Activated naive CD8-positive, alpha-beta T cell treated with anti-CD3 and anti-CD28 coated beads, Interleukin-2, amount 50 U/mL, for 16 hours (primary cell): ENCODE measurements around the gene FPGS.
"Not testable (repeated sequence)": the region's sequence is repeated elsewhere in the genome, so short reads cannot be mapped to it uniquely, and the experiment has no call there.

Source experiments
- DNase-seq: peaks from one replicate; pipeline ENCODE4 v3.0.0-alpha.2; 2020; ENCODE audit warnings: low read depth, low spot score

FPGS gene

DNA sequence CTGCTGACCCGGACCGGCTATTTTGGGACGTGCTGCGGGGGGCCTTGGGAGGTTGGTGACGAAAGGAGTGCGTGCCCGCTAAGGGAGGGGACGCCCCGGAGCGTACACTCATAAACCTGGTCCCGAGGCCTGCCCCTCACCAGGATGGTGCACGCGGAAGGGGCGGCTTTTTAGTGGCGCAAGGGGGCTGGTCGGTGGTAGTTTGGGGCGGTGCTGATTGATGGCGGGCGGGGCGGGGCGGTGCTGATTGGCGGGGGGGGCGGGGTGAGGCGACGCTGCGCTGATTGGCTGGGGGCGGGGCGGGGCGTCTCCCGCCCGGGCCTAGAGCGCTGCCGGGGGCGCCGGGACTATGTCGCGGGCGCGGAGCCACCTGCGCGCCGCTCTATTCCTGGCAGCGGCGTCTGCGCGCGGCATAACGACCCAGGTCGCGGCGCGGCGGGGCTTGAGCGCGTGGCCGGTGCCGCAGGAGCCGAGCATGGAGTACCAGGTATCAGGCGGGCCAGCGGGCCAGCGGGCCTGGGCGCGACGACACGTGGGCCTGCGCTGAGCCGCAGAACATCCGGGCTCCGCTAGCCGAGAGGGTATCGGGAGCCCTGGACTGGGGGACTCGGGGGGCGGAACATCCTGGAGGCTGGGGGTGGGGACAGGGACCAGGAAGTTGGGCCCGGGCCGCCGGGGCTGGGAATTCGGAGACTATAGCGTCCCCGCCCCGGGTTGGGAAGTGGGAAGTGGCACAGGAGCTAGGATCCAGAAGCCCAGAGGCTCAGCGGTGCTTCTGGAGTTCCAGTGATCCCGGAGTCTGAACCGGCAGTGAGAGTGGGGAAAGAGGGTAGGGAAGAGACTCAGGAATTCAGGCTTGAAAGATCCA, at the start of gene FPGS:
FPGS (plus strand) TSS at position 307 of the 868 bp plus-strand sequence; CDS start at position 350, 43 bp downstream.
- DNase-seq = peak; percentile 63

DNA sequence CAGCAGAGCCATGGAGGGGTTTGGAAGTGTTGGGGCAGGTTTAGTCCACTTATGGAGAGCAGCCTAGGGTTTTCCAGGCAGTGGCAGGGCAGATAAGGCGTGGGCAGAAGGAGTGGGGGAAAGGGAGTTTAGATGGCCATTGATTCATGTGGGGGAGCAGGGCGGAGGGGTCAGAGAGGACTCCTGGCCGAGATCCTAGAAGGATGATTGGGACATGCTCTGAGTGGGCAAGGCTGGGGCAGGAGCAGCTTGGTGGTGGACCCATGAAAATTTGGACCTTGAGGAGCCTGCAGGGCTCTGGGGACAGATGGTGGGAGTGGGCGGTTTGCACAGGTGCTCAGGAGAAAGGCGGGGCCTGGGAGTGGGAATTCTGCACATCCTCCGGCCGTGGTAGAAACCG, 49.5 kb upstream of the FPGS start:
- DNase-seq = no peak

DNA sequence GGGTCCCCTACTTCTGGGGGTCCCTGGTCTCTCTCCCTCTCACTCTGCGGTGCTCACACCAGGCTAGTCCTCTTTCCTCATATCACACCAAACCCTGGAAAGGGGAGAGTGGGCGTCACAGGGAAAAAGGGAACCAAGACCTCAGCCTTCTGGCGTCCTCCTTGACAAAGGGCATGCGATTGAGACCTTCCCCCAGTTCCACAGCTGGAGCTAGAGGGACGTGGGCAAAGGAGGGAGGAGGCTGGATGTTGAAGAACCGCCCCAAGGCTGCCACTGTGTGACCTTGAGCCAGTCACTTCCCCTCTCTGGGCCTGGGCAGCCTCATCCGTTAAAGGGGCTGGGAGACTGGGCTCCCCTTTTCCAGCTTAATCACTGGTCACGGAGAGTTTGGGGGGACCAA, 49.1 kb upstream of the FPGS start:
- no peak for DNase-seq

GRCh38 chr9:127754099-127755060, 48.3 kb upstream of the FPGS start:
- no peak for DNase-seq

DNA sequence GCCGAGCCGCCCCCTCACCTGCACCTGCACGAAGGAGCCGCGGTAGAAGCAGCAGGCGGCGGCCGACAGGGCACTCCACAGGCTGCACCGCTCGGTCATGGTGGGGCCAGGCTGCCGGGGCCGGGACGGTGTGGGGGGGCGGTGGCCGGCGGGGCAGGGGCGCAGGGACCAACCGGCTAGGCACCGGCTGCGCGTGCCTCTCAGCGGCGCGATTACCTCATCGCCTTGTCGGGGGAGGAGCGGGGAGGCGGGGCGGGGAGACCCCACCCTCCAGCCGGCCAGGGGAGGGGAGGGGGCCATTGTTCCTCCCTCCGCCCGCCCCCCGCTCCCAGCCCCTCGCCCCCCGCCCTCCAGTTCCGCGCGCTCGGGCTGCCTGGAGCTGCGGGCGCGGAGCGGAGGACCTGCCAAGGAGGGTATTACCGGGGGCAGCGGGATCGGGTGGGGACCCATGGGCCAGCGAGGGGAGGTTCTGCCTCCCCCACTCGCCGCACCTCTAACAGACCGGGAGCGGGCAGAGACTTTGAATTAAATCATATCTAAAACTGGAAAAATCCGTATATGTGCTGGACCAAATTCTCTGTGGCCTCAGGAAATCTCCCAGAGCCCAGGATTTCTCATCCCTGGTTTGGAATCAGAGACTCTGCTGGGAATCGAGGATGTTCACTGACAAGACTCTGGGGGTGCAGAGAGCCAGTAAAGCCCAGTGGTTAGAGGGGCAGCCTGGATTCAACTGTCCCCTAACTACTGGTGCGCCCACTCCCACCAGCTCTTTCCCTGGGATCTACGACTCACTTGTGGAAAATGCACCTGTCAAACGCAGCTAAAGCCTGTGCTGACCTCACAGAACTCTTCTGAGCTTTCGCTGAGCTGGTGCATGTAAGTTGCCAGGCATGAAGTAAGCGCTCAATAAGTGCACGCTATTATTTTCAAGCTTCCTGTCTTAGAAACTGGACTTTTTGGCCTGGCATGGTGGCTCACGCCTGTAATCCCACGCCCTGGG, 47.3 kb upstream of the FPGS start:
- DNase-seq = no peak

DNA sequence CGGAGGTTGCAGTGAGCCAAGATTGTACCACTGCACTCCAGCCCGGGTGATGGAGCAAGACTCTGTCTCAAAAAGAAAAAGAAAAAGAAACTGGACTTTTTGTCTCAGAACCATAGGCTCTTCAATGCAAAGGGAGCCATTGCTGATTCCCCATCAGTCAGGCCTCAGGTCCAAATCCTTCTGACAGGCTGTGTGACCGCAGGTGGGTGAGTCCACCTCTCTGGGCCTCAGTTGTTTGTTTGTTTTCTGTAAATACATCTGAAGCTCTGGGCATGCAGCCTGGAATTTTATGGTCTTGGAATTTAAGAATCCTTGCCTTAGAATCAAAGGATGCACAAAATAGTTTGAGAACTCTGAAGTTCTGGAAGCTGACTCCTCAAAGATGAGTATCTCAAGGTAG, 46.4 kb upstream of the FPGS start:
- no peak for DNase-seq

DNA sequence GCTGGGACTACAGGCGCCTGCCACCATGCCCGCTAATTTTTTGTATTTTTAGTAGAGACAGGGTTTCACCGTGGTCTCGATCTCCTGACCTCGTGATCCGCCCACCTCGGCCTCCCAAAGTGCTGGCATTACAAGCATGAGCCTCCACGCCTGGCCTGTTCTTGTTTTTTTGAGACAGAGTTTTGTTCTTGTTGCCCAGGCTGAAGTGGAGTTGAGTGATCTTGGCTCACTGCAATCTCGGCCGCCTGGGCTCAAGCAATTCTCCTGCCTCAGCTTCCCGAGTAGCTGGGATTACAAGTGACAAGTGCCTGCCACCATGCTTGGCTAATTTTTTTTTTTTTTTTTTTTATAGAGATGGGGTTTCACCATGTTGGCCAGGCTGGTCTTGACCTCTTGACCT, 45.9 kb upstream of the FPGS start:
- DNase-seq = not testable (repeated sequence)

- DNase-seq = no peak
These were observed 43.8 kb upstream of the FPGS start for GRCh38 chr9:127758843-127759242.

DNA sequence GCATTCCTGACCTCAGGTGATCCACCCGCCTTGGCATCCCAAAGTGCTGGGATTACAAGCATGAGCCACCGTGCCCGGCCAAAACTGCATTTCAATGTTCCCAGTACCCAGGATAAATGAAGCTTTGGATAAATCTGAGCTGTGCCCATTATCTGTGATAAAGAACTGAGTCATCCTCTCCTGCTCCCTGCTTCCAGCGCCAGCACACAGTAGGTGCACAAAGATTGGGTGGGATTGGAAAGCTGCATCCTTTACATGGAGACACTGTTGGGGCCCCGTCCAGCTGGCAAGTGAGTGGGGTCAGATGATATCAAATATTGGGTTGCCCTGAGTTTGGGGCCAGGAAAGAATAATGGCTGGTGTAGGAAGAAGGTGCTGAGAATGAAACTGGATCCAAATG, 41.6 kb upstream of the FPGS start:
- DNase-seq = no peak

DNA sequence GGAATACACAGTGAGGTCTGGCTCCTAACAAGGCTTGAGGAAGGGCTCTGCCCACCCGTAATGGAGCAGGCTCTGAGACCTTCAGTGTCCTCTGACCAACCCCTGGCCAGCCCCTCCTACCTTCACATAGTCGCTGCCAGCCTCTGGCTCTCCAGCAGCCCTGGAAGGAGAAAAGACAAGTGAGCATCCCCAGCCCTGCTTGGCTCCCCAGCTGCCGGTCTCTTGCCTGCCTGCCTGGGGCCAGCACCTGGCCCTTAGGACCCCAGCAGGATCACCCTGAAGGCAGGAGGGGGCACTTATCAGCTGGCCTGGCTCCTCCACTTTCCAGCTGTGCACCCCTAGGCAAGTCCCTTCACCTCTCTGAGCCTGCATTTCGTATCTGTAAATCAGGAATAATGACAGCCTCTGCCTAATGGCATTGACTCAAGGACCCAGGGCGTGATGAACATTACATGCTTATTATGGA, 41.2 kb upstream of the FPGS start:
- no peak for DNase-seq

DNA sequence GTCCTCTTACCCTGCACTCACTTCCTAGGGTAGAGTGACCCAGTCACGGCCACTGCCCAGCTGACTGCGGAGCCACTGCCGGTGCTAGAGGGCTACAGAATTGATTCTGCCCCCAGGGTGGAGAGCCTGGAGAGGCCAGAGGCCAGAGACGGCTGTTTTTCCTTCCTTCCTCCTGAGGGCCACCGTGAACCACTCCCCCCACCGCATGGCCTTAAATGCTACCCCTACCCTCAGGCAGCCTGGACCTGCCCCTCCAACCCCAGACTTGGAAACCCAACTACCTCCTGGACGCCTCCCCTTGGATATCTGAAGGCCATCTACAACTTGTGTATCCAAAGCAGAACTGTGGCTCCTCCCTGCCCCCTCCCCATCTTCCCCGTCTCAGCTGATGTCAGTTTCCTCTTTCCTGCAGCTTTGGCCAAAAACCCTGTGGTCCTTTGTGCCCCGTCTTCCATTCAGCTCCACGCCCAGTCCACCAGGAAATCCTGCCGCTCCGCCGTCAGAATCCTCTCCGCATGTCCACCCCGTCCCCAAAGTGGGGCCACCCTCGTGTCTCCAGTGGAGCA, 40.5 kb upstream of the FPGS start:
- no peak for DNase-seq

- DNase-seq = no peak
These were observed 38.7 kb upstream of the FPGS start for GRCh38 chr9:127763918-127764384.

- no peak for DNase-seq
These were observed 37.3 kb upstream of the FPGS start for GRCh38 chr9:127765418-127765817.

DNA sequence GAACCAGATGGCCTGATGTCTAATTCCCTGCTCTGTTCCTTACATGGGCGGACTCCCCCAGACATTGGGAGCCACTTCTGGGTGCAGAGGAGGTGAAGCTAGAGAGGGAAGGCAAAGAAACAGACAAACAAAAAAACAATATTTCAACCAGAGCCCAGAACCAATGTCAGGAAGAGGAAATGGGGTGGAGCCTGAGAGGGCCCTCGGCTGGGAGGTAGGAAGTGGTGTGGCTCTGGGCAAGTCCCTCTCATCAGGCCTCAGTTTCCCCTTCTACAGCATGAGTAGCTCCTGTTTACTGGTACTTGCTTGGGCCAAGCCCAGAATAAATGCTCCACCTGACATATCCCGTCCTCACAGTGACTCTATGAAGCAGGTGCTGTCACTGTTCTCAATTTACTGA, 35.3 kb upstream of the FPGS start:
- no peak for DNase-seq

DNA sequence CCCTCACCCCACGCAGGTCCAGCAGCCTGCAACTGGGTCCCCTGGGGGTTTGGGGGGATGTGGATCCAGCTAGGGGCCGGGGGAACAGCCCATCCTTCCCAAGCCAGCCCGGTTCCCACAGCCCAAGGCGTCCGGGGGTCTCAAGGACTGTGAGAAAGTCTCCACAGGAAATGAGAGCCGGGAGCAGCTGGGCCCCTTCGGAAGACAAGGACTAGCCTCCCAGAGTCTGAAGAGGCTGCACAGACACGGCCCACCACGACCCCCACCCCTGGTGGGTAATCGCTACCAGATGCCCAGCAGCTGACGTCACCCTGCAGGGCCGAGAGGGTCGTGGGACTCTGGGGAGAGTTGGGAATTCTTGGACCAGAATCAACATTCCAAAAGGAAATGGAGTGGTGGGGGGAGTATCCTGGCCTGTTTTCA, 34.8 kb upstream of the FPGS start:
- DNase-seq = no peak

DNA sequence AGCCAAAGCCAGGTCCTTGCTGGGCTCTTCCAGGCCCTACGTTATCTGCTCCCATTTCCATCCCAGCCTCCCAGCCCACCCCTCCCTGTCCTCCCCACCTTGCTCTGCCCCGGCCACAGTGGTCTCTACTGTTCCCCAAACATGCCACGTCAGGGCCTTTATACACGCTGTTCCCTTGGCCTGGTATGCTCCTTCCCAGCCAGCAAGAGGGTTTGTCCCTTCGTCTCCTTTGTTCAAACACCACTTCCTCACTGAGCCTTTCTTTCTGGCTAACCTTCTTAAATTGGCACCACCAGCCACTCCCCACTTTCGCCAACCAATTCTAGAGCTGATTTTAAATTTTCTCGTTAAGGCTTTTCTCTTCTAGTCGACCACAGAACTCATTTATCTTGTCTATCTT, 34.0 kb upstream of the FPGS start:
- no peak for DNase-seq

- no peak for DNase-seq
These were observed 33.6 kb upstream of the FPGS start for GRCh38 chr9:127769101-127769500.

GRCh38 chr9:127769929-127770582, 32.6 kb upstream of the FPGS start:
- DNase-seq = no peak

GRCh38 chr9:127770583-127770904, 32.1 kb upstream of the FPGS start:
- DNase-seq = no peak

- DNase-seq = peak; percentile 84
These were observed 31.6 kb upstream of the FPGS start for GRCh38 chr9:127770905-127771569.
